ENCODE measurements around the gene C1QTNF5.

- TF ChIP-seq CTCF (IDR thresholded peaks at IDR 0.05) (no peak), POLR2A (IDR thresholded peaks at IDR 0.05) (no peak)
Observed at GRCh38 chr11:119342023-119342300, 1.3 kb upstream of the C1QTNF5 start.
